ENCODE results near the gene SLC35D2.
"Not testable (repeated sequence)": the region's sequence is repeated elsewhere in the genome, so short reads cannot be mapped to it uniquely, and the experiment has no call there.

Gene SLC35D2

GRCh38 chr9:96318921-96319565 is 64.5 kb downstream of the SLC35D2 start:
- no peak for DNase-seq (ENCODE audit: insufficient read length, low spot score)
- FAIRE-seq, result no peak

- FAIRE-seq, result no peak
- DNase-seq (ENCODE audit: insufficient read length, low spot score), result peak; percentile 66
Observed at GRCh38 chr9:96317335-96317980, 66.1 kb downstream of the SLC35D2 start.

GRCh38 chr9:96309850-96310249 is 73.7 kb downstream of the SLC35D2 start:
- no peak for DNase-seq (ENCODE audit: insufficient read length, low spot score)
- FAIRE-seq, result no peak

GRCh38 chr9:96306958-96307357 is 76.6 kb downstream of the SLC35D2 start:
- FAIRE-seq; DNase-seq (ENCODE audit: insufficient read length, low spot score): not testable (repeated sequence)

- DNase-seq (ENCODE audit: insufficient read length, low spot score) (no peak), FAIRE-seq (no peak)
Observed at GRCh38 chr9:96305171-96305570, 78.3 kb downstream of the SLC35D2 start.

- no peak for FAIRE-seq
- no peak for DNase-seq (ENCODE audit: insufficient read length, low spot score)
Observed at GRCh38 chr9:96304230-96304629, 79.3 kb downstream of the SLC35D2 start.

GRCh38 chr9:96302021-96302420 is 81.5 kb downstream of the SLC35D2 start, which contains the start of gene HSD17B3:
Gene HSD17B3, minus strand, starts transcription at chr9:96302176. Its CDS starts 72 bp downstream, at chr9:96302104.
- no peak for FAIRE-seq
- no peak for DNase-seq (ENCODE audit: insufficient read length, low spot score)

- FAIRE-seq, result peak; percentile 23
- DNase-seq (ENCODE audit: insufficient read length, low spot score), result peak; percentile 43
Observed at GRCh38 chr9:96299823-96300222, 83.7 kb downstream of the SLC35D2 start.

- DNase-seq (ENCODE audit: insufficient read length, low spot score), result no peak
- no peak for FAIRE-seq
Observed at GRCh38 chr9:96294159-96294545, 89.4 kb downstream of the SLC35D2 start.

- no peak for DNase-seq (ENCODE audit: insufficient read length, low spot score)
- no peak for FAIRE-seq
Observed at GRCh38 chr9:96293498-96294158, 89.9 kb downstream of the SLC35D2 start.

- DNase-seq (ENCODE audit: insufficient read length, low spot score), result no peak
- FAIRE-seq, result no peak
Observed at GRCh38 chr9:96289392-96289791, 94.1 kb downstream of the SLC35D2 start.

GRCh38 chr9:96281641-96282040 is 101.9 kb downstream of the SLC35D2 start:
- DNase-seq (ENCODE audit: insufficient read length, low spot score) (no peak), FAIRE-seq (no peak)

- FAIRE-seq (no peak), DNase-seq (ENCODE audit: insufficient read length, low spot score) (no peak)
Observed at GRCh38 chr9:96279932-96280331, 103.6 kb downstream of the SLC35D2 start.

- DNase-seq (ENCODE audit: insufficient read length, low spot score), result no peak
- no peak for FAIRE-seq
Observed at GRCh38 chr9:96274939-96275338, 108.6 kb downstream of the SLC35D2 start.

All from HTR-8/SVneo (cell line).